Panc1 (cell line): ENCODE results near the gene UHRF2. TPM values are rescaled to one million over a fixed set of nuclear protein-coding genes. Genes with fewer than 3 reads are reported as not detected.
"Not testable (repeated sequence)": the region's sequence is repeated elsewhere in the genome, so short reads cannot be mapped to it uniquely, and the experiment has no call there.

ENCODE experiments used
- ATAC-seq: fragments of 200-7000 bp; cut with Tn5 transposase; 2 replicates; pipeline ENCODE4 v1.9.1; 2020; ENCODE audit warnings: mild to moderate bottlenecking, moderate library complexity
- BruUV-seq: library from RNA; stranded (reverse); fragments of 400-500 nt; replicated peaks from 2 replicates; lab custom pipeline; 2021; lab: Mats Ljungman, UMichigan
- CTCF ChIA-PET: fragments of 300-600 bp; sonication (Branson Sonifier 250); formaldehyde crosslinking; loops from one replicate; lab custom pipeline; 2022; ENCODE audit warnings: antibody characterized with exemption; lab: Charles Lee
- POLR2A ChIA-PET: fragments of 300-600 bp; sonication (Branson Sonifier 250); formaldehyde crosslinking; loops from one replicate; lab custom pipeline; 2022; ENCODE audit warnings: antibody characterized with exemption; lab: Charles Lee
- DNase-seq: peaks from one replicate; pipeline ENCODE4 v3.0.0-alpha.2; 2010; ENCODE audit warnings: low read depth, low spot score
- H3K27ac ChIP-seq: 2 replicates; pipeline ENCODE4 v1.5.1; 2011; ENCODE audit warnings: mild to moderate bottlenecking, low read length, inconsistent platforms
- H3K27me3 ChIP-seq: fragments of 200-500 bp; sonication (Bioruptor generic); 2 replicates; pipeline ENCODE4 v1.6.0; 2014; ENCODE audit warnings: low read length, inconsistent platforms; ENCODE audit not compliant: control insufficient read depth, insufficient read depth
- H3K36me3 ChIP-seq: fragments of 200-500 bp; sonication (Bioruptor generic); 2 replicates; pipeline ENCODE4 v1.5.1; 2014; ENCODE audit warnings: inconsistent platforms, mild to moderate bottlenecking, low read length, moderate library complexity; ENCODE audit not compliant: control insufficient read depth, insufficient read depth
- H3K4me1 ChIP-seq: 2 replicates; pipeline ENCODE4 v1.5.1; 2011; ENCODE audit warnings: inconsistent platforms, mild to moderate bottlenecking, low read length, moderate library complexity; ENCODE audit not compliant: control insufficient read depth, insufficient read depth
- H3K4me3 ChIP-seq, 2 experiments: 2 replicates each; pipeline ENCODE4 v1.5.1; 2011 to 2012; ENCODE audit warnings: low read depth in 2 of 2, low read length in 2 of 2, mild to moderate bottlenecking in 2 of 2, inconsistent platforms in 1 of 2, moderate library complexity in 1 of 2
- H3K9me3 ChIP-seq: fragments of 200-500 bp; sonication (Bioruptor generic); 2 replicates; pipeline ENCODE4 v1.5.1; 2014; ENCODE audit warnings: low read depth, mild to moderate bottlenecking, inconsistent platforms, low read length, moderate library complexity; ENCODE audit not compliant: control insufficient read depth, insufficient read depth
- POLR2AphosphoS5 ChIP-seq: IDR thresholded peaks from 2 replicates; pipeline ENCODE4 v1.6.1; 2012; ENCODE audit warnings: mild to moderate bottlenecking, low read depth, low read length, moderate library complexity
- SIN3A ChIP-seq: IDR thresholded peaks from 2 replicates; pipeline ENCODE4 v1.6.1; 2012; ENCODE audit warnings: low read depth, mild to moderate bottlenecking, low read length, moderate library complexity, borderline replicate concordance; ENCODE audit not compliant: insufficient read depth
- TCF7L2 ChIP-seq: IDR thresholded peaks from 2 replicates; pipeline ENCODE4 v1.6.1; 2011; ENCODE audit warnings: mild to moderate bottlenecking, low read depth, low read length, inconsistent platforms
- in situ Hi-C: cut with HindIII; loops from 2 replicates; pipeline ENCODE4 v1.10.0; 2016; ENCODE audit warnings: low sequenced_read_pairs, low pct_unique_long_range_greater_than_20kb
- intact Hi-C: fragments of 100-400 bp; cut with micrococcal nuclease; formaldehyde crosslinking; loops from one replicate; pipeline ENCODE4 v1.10.0; 2022; ENCODE audit not compliant: unreplicated experiment
- total RNA-seq: library from RNA; stranded (reverse); gene quantifications from one replicate; pipeline ENCODE4 v1.2.1, GENCODE V29; 2021; ENCODE audit not compliant: unreplicated experiment
- TF ChIP-seq, protein P1 (sequence below): fragments of 450-650 bp; IDR thresholded peaks from 2 replicates; pipeline ENCODE4 v1.5.1; 2017; ENCODE audit warnings: mild to moderate bottlenecking
- TF ChIP-seq, protein P2 (sequence below), 2 experiments: IDR thresholded peaks; 2 replicates each; pipeline ENCODE4 v1.6.1; 2011 to 2012; ENCODE audit warnings: low read depth in 2 of 2, control low read depth in 1 of 2, low read length in 1 of 2, mild to moderate bottlenecking in 1 of 2, moderate library complexity in 1 of 2; ENCODE audit not compliant: insufficient read depth in 1 of 2

UHRF2 gene
- total RNA-seq, 1 experiment from 2014 or later: 17.2 TPM

DNA sequence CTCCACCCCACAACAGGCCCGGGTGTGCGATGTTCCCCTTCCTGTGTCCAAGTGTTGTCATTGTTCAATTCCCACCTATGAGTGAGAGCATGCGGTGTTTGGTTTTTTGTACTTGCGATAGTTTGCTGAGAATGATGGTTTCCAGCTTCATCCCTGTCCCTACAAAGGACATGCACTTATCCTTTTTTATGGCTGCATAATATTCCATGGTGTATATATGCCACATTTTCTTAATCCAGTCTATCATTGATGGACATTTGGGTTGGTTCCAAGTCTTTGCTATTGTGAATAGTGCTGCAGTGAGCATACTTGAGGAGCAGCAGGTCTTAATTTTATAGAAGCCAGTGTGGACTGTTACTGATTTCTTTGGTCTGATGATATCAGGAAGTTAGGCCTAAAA, 42.3 kb downstream of the UHRF2 start:
- in situ Hi-C loops, H3K27ac ChIP-seq, intact Hi-C loops, H3K4me3 ChIP-seq, CTCF ChIA-PET, ATAC-seq, H3K36me3 ChIP-seq, BruUV-seq, H3K9me3 ChIP-seq, H3K27me3 ChIP-seq, H3K4me1 ChIP-seq, DNase-seq: not testable (repeated sequence)
- POLR2A ChIA-PET: interaction anchor here (0.8 kb wide), 1 partner anchor 22 kb away, joined by 3 read pairs; no protein-coding TSS in a partner anchor

DNA sequence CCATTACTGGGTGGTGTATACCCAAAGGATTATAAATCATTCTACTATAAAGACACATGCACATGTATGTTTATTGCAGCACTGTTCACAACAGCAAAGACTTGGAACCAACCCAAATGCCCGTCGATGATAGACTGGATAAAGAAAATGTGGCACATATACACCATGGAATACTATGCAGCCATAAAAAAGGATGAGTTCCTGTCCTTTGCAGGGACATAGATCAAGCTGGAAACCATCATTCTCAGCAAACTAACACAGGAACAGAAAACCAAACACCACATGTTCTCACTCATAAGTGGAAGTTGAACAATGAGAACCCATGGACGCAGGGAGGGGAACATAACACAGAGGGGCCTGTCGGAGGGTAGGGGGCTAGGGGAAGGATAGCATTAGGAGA, 45.7 kb downstream of the UHRF2 start:
- ATAC-seq, intact Hi-C loops, in situ Hi-C loops: not testable (repeated sequence)

DNA sequence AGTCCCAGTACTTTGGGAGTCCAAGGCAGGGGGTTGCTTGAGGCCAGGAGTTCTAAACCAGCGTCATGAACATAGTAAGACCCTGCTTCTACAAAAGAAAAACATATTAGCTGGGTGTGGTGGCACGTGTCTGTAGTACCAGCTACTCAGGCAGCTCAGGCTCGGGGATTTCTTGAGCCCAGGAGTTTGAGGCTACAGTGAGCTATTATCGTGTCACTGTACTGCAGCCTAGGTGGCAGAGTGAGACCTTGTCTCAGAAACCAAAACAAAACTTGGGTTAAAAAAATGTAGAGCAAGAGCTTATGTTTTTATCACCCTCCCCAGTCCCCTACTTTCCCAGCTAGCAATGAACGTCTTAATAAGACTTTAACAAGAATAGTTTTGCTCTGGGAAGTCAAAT, 46.7 kb downstream of the UHRF2 start:
- ChIA-PET CTCF (no interaction called here), POLR2A (no interaction called here)
- Histone ChIP-seq H3K36me3 (no peaks in the 10 kb centered on the region), H3K4me1 (no peaks in the 10 kb centered on the region), H3K9me3 (no peaks in the 10 kb centered on the region), H3K27me3 (no peaks in the 10 kb centered on the region), H3K27ac (no peak overlapping the region), H3K4me3 (no peak overlapping the region)
- intact Hi-C loops (no loop called here), in situ Hi-C loops (no loop called here)
- no TSS peak for BruUV-seq
- TF ChIP-seq TCF7L2: no peak
- TF ChIP-seq, protein P1, sequence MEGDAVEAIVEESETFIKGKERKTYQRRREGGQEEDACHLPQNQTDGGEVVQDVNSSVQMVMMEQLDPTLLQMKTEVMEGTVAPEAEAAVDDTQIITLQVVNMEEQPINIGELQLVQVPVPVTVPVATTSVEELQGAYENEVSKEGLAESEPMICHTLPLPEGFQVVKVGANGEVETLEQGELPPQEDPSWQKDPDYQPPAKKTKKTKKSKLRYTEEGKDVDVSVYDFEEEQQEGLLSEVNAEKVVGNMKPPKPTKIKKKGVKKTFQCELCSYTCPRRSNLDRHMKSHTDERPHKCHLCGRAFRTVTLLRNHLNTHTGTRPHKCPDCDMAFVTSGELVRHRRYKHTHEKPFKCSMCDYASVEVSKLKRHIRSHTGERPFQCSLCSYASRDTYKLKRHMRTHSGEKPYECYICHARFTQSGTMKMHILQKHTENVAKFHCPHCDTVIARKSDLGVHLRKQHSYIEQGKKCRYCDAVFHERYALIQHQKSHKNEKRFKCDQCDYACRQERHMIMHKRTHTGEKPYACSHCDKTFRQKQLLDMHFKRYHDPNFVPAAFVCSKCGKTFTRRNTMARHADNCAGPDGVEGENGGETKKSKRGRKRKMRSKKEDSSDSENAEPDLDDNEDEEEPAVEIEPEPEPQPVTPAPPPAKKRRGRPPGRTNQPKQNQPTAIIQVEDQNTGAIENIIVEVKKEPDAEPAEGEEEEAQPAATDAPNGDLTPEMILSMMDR: no peak
- TF ChIP-seq, protein P2, sequence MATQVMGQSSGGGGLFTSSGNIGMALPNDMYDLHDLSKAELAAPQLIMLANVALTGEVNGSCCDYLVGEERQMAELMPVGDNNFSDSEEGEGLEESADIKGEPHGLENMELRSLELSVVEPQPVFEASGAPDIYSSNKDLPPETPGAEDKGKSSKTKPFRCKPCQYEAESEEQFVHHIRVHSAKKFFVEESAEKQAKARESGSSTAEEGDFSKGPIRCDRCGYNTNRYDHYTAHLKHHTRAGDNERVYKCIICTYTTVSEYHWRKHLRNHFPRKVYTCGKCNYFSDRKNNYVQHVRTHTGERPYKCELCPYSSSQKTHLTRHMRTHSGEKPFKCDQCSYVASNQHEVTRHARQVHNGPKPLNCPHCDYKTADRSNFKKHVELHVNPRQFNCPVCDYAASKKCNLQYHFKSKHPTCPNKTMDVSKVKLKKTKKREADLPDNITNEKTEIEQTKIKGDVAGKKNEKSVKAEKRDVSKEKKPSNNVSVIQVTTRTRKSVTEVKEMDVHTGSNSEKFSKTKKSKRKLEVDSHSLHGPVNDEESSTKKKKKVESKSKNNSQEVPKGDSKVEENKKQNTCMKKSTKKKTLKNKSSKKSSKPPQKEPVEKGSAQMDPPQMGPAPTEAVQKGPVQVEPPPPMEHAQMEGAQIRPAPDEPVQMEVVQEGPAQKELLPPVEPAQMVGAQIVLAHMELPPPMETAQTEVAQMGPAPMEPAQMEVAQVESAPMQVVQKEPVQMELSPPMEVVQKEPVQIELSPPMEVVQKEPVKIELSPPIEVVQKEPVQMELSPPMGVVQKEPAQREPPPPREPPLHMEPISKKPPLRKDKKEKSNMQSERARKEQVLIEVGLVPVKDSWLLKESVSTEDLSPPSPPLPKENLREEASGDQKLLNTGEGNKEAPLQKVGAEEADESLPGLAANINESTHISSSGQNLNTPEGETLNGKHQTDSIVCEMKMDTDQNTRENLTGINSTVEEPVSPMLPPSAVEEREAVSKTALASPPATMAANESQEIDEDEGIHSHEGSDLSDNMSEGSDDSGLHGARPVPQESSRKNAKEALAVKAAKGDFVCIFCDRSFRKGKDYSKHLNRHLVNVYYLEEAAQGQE (IDR thresholded peaks at IDR 0.05; ENCODE audit: insufficient read depth in 1 of 2, low read depth in 2 of 2, low read length in 1 of 2): no peak
- TF ChIP-seq SIN3A: no peak
- TF ChIP-seq POLR2AphosphoS5: no peak
- no peak for DNase-seq
- no peak for ATAC-seq

More for the DNA sequence above, 45.7 kb downstream of the UHRF2 start:
- POLR2A ChIA-PET, H3K4me1 ChIP-seq, CTCF ChIA-PET, H3K4me3 ChIP-seq, H3K9me3 ChIP-seq, H3K36me3 ChIP-seq, H3K27ac ChIP-seq, DNase-seq, BruUV-seq, H3K27me3 ChIP-seq: not testable (repeated sequence)
